ENCODE measurements around the gene FRS2. TPM values are rescaled to one million over a fixed set of nuclear protein-coding genes. Genes with fewer than 3 reads are reported as not detected.

The FRS2 gene
- polyA plus RNA-seq, 1 experiment = 16.6 TPM

- ChIA-PET POLR2A (no interaction called here), CTCF (no interaction called here)
- no peak for TF ChIP-seq CTCF (IDR thresholded peaks at IDR 0.05; ENCODE audit: insufficient read depth, low read depth, low read length)
- no peaks in the 10 kb centered on the region for H3K27me3 ChIP-seq (ENCODE audit: control insufficient read depth, insufficient read depth, low read length)
- no peak for DNase-seq (ENCODE audit: low read depth)
- no peaks in the 10 kb centered on the region for H3K36me3 ChIP-seq (ENCODE audit: control insufficient read depth, insufficient read depth, low read length)
- no peak overlapping the region for H3K4me3 ChIP-seq (ENCODE audit: low read depth, low read length)
These were observed 6.3 kb downstream of the FRS2 start for GRCh38 chr12:69476276-69477017.

DNA sequence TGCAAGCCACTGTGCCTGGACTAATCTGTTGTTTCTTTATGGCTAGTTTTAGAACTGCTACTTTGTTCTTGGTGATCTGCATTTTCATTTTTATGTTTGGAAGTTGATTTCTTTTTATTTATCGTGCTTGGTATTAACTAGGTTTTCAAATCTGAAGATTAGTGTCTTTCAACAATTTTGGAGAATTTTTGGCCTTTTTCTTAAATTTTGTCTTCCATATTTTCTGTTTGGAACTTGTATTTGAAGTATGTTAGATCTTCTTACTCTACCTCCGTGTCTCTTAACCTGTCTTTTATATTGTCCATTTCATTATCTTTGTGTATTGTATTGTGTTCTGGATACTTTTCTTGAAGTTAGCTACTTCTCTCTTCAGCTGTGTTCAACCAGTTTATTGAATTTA is 9.5 kb downstream of the FRS2 start:
- no peak for TF ChIP-seq CTCF (IDR thresholded peaks at IDR 0.05; ENCODE audit: insufficient read depth, low read depth, low read length)
- H3K27me3 ChIP-seq (ENCODE audit: control insufficient read depth, insufficient read depth, low read length) = no peaks in the 10 kb centered on the region
- DNase-seq (ENCODE audit: low read depth) = no peak
- ChIA-PET POLR2A (no interaction called here), CTCF (no interaction called here)
- no peak overlapping the region for H3K4me3 ChIP-seq (ENCODE audit: low read depth, low read length)
- H3K36me3 ChIP-seq (ENCODE audit: control insufficient read depth, insufficient read depth, low read length) = no peaks in the 10 kb centered on the region

DNA sequence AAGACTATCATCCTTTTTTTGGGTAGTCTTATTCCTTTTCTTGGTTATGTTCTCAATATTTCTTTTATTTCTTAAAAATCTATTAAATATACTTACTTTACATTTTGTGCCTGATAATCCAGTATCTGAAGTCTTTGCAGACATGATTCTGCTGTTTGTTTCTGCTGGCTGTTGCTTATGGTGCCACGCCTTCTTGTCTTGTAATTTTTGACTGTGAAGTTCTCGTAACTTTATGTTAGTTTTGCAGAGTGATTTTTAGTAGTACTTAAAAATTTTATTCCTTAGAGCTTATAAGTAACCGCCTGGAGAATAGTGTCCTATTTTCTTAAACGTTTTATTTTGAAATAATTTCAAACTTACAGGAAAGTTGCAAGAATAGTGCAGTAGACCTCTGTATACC is 10.5 kb downstream of the FRS2 start:
- no peak overlapping the region for H3K4me3 ChIP-seq (ENCODE audit: low read depth, low read length)
- H3K27me3 ChIP-seq (ENCODE audit: control insufficient read depth, insufficient read depth, low read length) = no peaks in the 10 kb centered on the region
- TF ChIP-seq CTCF (IDR thresholded peaks at IDR 0.05; ENCODE audit: insufficient read depth, low read depth, low read length) = no peak
- no peak for DNase-seq (ENCODE audit: low read depth)
- ChIA-PET POLR2A (no interaction called here), CTCF (no interaction called here)
- no peaks in the 10 kb centered on the region for H3K36me3 ChIP-seq (ENCODE audit: control insufficient read depth, insufficient read depth, low read length)

- Histone ChIP-seq H3K4me3 (ENCODE audit: low read depth, low read length) (no peak overlapping the region), H3K27me3 (ENCODE audit: control insufficient read depth, insufficient read depth, low read length) (no peaks in the 10 kb centered on the region), H3K36me3 (ENCODE audit: control insufficient read depth, insufficient read depth, low read length) (no peaks in the 10 kb centered on the region)
- DNase-seq (ENCODE audit: low read depth) = no peak
- TF ChIP-seq CTCF (IDR thresholded peaks at IDR 0.05; ENCODE audit: insufficient read depth, low read depth, low read length) = no peak
- ChIA-PET POLR2A (no interaction called here), CTCF (no interaction called here)
These were observed 10.9 kb downstream of the FRS2 start for GRCh38 chr12:69481133-69481532.

GRCh38 chr12:69483700-69484099 is 13.5 kb downstream of the FRS2 start:
- Histone ChIP-seq H3K4me3 (ENCODE audit: low read depth, low read length) (no peak overlapping the region), H3K36me3 (ENCODE audit: control insufficient read depth, insufficient read depth, low read length) (0 out of 2 replicates have a peak, but pooled peaks cover 1% of the 10 kb centered on the region), H3K27me3 (ENCODE audit: control insufficient read depth, insufficient read depth, low read length) (no peaks in the 10 kb centered on the region)
- no peak for DNase-seq (ENCODE audit: low read depth)
- TF ChIP-seq CTCF (IDR thresholded peaks at IDR 0.05; ENCODE audit: insufficient read depth, low read depth, low read length) = no peak
- CTCF ChIA-PET = interaction anchor here (0.6 to 1.6 kb wide), 5 partner anchors 9 to 748 kb away, joined by 3 to 4 read pairs (median 3); no protein-coding TSS in a partner anchor
- POLR2A ChIA-PET = no interaction called here
